Neural cell (in vitro differentiated cells): Measurements from ENCODE around the gene SEC11C. TPM values are rescaled to one million over a fixed set of nuclear protein-coding genes. Genes with fewer than 3 reads are reported as not detected.

Experiments used
- H2AFZ ChIP-seq: fragments of 200-600, 300-800 bp; sonication (generic), shearing (Covaris generic); 2 replicates; pipeline ENCODE4 v1.6.0; 2014; ENCODE audit warnings: low read depth, mild to moderate bottlenecking, antibody characterized with exemption, low read length, moderate library complexity
- H3F3A ChIP-seq: fragments of 200-600 bp; shearing (Covaris generic); 2 replicates; pipeline ENCODE4 v1.6.1; 2016; ENCODE audit warnings: mild to moderate bottlenecking, moderate library complexity, mixed read lengths, antibody characterized with exemption, low read length; ENCODE audit not compliant: insufficient read depth, poor library complexity, severe bottlenecking
- H3K27ac ChIP-seq: fragments of 200-600, 300-800 bp; sonication (generic), shearing (Covaris generic); 2 replicates; pipeline ENCODE4 v1.5.1; 2014; ENCODE audit warnings: mild to moderate bottlenecking, low read length, moderate library complexity
- H3K27me3 ChIP-seq: fragments of 300-800, 200-600 bp; sonication (generic), shearing (Covaris generic); 2 replicates; pipeline ENCODE4 v1.6.0; 2014; ENCODE audit warnings: mild to moderate bottlenecking, low read depth, low read length, moderate library complexity; ENCODE audit not compliant: insufficient read depth
- H3K36me3 ChIP-seq: fragments of 300-800, 200-600 bp; sonication (generic), shearing (Covaris generic); 2 replicates; pipeline ENCODE4 v1.5.1; 2014; ENCODE audit warnings: mild to moderate bottlenecking, antibody characterized with exemption, low read length, moderate library complexity; ENCODE audit not compliant: insufficient read depth
- H3K4me2 ChIP-seq: fragments of 300-800, 200-600 bp; sonication (generic), shearing (Covaris generic); 2 replicates; pipeline ENCODE4 v1.6.0; 2014; ENCODE audit warnings: mild to moderate bottlenecking, low read length
- H3K4me3 ChIP-seq: fragments of 300-800, 200-600 bp; sonication (generic), shearing (Covaris generic); 2 replicates; pipeline ENCODE4 v1.5.1; 2014; ENCODE audit warnings: mild to moderate bottlenecking, low read length, moderate library complexity
- H3K79me2 ChIP-seq: fragments of 200-600 bp; shearing (Covaris generic); replicated peaks from 2 replicates; pipeline ENCODE4 v1.6.0; 2014; ENCODE audit warnings: mild to moderate bottlenecking, low read length, moderate library complexity; ENCODE audit not compliant: insufficient read depth
- H3K9ac ChIP-seq: fragments of 300-800, 200-600 bp; sonication (generic), shearing (Covaris generic); 2 replicates; pipeline ENCODE4 v1.6.1; 2016; ENCODE audit warnings: mild to moderate bottlenecking, low read length, mixed read lengths
- H3K9me2 ChIP-seq: fragments of 200-600 bp; shearing (Covaris generic); 2 replicates; pipeline ENCODE4 v1.6.1; 2016; ENCODE audit warnings: mild to moderate bottlenecking, low read length, mixed read lengths; ENCODE audit not compliant: insufficient read depth
- H3K9me3 ChIP-seq: fragments of 200-600, 300-800 bp; sonication (generic), shearing (Covaris generic); 2 replicates; pipeline ENCODE4 v1.6.1; 2016; ENCODE audit warnings: mild to moderate bottlenecking, mixed run types, low read length, moderate library complexity, mixed read lengths
- H4K20me1 ChIP-seq: fragments of 200-600 bp; shearing (Covaris generic); 2 replicates; pipeline ENCODE4 v1.6.1; 2016; ENCODE audit warnings: mild to moderate bottlenecking, mixed run types; ENCODE audit not compliant: insufficient read depth
- CTCF ChIP-seq: fragments of 450-650 bp; IDR thresholded peaks from 2 replicates; pipeline ENCODE4 v1.5.1; 2014; ENCODE audit warnings: antibody characterized with exemption, mild to moderate bottlenecking, moderate library complexity; ENCODE audit not compliant: poor library complexity, severe bottlenecking
- EP300 ChIP-seq: fragments of 450-650 bp; conservative IDR thresholded peaks from 2 replicates; pipeline ENCODE4 v1.6.1; 2014; ENCODE audit warnings: antibody characterized with exemption, mild to moderate bottlenecking, moderate library complexity; ENCODE audit not compliant: poor library complexity, severe bottlenecking
- EZH2 ChIP-seq: fragments of 200-600, 300-800 bp; shearing (Covaris generic), sonication (generic); IDR thresholded peaks from 2 replicates; pipeline ENCODE4 v1.6.1; 2014; ENCODE audit warnings: antibody characterized with exemption, low read length, borderline replicate concordance, mild to moderate bottlenecking; ENCODE audit not compliant: insufficient read depth, poor library complexity, severe bottlenecking
- MXI1 ChIP-seq: fragments of 450-650 bp; conservative IDR thresholded peaks from 2 replicates; pipeline ENCODE4 v1.6.1; 2014; ENCODE audit warnings: antibody characterized with exemption, mild to moderate bottlenecking; ENCODE audit not compliant: poor library complexity, severe bottlenecking
- POLR2AphosphoS5 ChIP-seq: IDR thresholded peaks from 2 replicates; pipeline ENCODE4 v1.6.1; 2012
- RAD21 ChIP-seq: fragments of 450-650 bp; conservative IDR thresholded peaks from 2 replicates; pipeline ENCODE4 v1.6.1; 2014; ENCODE audit warnings: antibody characterized with exemption, mild to moderate bottlenecking, moderate library complexity
- REST ChIP-seq: IDR thresholded peaks from 2 replicates; pipeline ENCODE4 v1.6.1; 2012; ENCODE audit warnings: borderline replicate concordance
- SMC3 ChIP-seq: fragments of 450-650 bp; conservative IDR thresholded peaks from 2 replicates; pipeline ENCODE4 v1.6.1; 2014; ENCODE audit warnings: antibody characterized with exemption, mild to moderate bottlenecking, moderate library complexity; ENCODE audit not compliant: poor library complexity
- TAF1 ChIP-seq: IDR thresholded peaks from 2 replicates; pipeline ENCODE4 v1.6.1; 2012; ENCODE audit warnings: low read depth
- polyA plus RNA-seq: library from polyadenylated mRNA; depleted of rRNA; stranded (reverse); fragments of >200 nt; gene quantifications from 2 replicates; pipeline ENCODE4 v1.2.3, GENCODE V29; 2014

Gene SEC11C
- polyA plus RNA-seq, 1 donor from 2014 or later: 211 TPM

GRCh38 chr18:59123588-59124369 is 15.9 kb upstream of the SEC11C start:
- Histone ChIP-seq H3K27me3 (no peaks in the 10 kb centered on the region), H3F3A (no peaks in the 10 kb centered on the region), H3K9me3 (no peaks in the 10 kb centered on the region), H3K4me3 (peak overlapping the region; percentile 22), H4K20me1 (no peaks in the 10 kb centered on the region), H3K79me2 (no peaks in the 10 kb centered on the region), H3K27ac (no peak overlapping the region), H3K36me3 (no peaks in the 10 kb centered on the region), H3K9ac (no peak overlapping the region), H2AFZ (no peak overlapping the region), H3K4me2 (no peak overlapping the region), H3K9me2 (no peaks in the 10 kb centered on the region)
- TF ChIP-seq SMC3: no peak
- peak; percentile 92 for TF ChIP-seq REST
- TF ChIP-seq MXI1: no peak
- no peak for TF ChIP-seq EZH2
- TF ChIP-seq POLR2AphosphoS5: peak; percentile 58
- TF ChIP-seq TAF1: no peak

DNA sequence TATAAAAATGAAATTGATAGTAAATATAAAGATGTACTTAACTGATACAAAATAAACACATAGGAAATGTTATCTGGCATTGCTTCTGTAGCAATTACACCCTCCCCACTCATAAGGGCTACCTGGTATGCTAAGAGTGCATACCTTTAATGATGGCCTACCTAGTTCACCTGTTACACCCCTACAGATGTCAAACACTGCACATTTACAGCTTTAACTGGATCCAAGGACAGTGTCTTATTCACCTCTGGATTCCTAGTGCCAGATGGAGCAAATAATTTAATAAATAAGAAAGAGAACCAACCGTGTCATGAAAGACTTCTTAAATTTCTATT is 15.3 kb upstream of the SEC11C start:
- Histone ChIP-seq H3K4me3 (no peak overlapping the region), H2AFZ (no peak overlapping the region), H3K4me2 (no peak overlapping the region), H3K9me3 (no peaks in the 10 kb centered on the region), H3F3A (no peaks in the 10 kb centered on the region), H3K9me2 (no peaks in the 10 kb centered on the region), H3K9ac (no peak overlapping the region), H3K79me2 (no peaks in the 10 kb centered on the region), H3K36me3 (no peaks in the 10 kb centered on the region), H3K27ac (no peak overlapping the region), H4K20me1 (no peaks in the 10 kb centered on the region), H3K27me3 (no peaks in the 10 kb centered on the region)
- TF ChIP-seq MXI1 (no peak), SMC3 (no peak), EP300 (no peak), TAF1 (no peak), EZH2 (no peak), REST (no peak), CTCF (no peak), RAD21 (no peak), POLR2AphosphoS5 (no peak)
